Hair follicular keratinocyte (primary cell): ENCODE data around the gene GRB7. TPM values are rescaled to one million over a fixed set of nuclear protein-coding genes. Genes with fewer than 3 reads are reported as not detected.

Source experiments
- total RNA-seq: library from RNA; depleted of rRNA; stranded (reverse); fragments of >200 nt; gene quantifications from 2 replicates; pipeline ENCODE4 v1.2.3, GENCODE V29; 2015

Gene GRB7
- 17.8 and 31.5 TPM in 2 replicates for total RNA-seq

DNA sequence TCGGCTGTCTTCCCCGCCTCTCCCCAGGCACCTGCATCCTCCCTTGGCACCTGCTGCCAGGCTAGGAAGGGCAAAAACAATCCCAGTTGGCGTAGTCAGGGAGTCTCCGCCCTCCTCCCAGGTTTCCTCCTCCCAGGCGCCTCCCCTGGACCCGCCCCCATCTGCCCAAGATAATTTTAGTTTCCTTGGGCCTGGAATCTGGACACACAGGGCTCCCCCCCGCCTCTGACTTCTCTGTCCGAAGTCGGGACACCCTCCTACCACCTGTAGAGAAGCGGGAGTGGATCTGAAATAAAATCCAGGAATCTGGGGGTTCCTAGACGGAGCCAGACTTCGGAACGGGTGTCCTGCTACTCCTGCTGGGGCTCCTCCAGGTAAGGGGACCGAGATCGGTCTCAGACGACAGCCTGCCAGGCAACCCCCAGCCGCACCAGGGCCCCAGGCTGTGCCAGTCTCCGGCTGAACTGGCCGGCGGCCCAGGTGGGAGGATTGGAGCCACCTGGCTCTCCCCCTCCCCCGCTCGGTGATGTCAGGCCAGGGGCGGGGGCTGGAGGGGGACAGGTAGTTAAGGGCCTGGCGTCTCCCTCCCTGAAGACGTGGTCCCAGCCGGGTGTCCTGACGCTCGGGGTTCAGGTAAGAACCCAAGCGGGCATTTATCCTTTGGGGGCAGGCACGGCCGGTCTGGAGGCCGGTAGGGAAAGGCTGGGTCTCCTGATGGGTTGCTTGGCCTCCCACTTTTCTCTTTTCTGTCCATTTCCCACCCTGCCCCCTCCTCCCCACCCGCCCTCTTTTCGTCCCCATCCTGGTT, at the start of gene GRB7:
Gene GRB7 (plus strand): TSS at position 179 of the 808 bp plus-strand sequence. CDS start 4,364 bp downstream, outside the sequence.

DNA sequence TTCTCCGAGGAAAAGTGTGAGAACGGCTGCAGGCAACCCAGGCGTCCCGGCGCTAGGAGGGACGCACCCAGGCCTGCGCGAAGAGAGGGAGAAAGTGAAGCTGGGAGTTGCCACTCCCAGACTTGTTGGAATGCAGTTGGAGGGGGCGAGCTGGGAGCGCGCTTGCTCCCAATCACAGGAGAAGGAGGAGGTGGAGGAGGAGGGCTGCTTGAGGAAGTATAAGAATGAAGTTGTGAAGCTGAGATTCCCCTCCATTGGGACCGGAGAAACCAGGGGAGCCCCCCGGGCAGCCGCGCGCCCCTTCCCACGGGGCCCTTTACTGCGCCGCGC, 38.0 kb upstream of the GRB7 start, which contains the start of gene ERBB2:
Gene ERBB2 (plus strand): TSS at position 247 of the 330 bp plus-strand sequence. CDS start 175 bp downstream, outside the sequence.

GRCh38 chr17:39730095-39730921, 7.4 kb upstream of the GRB7 start, which contains the start of gene MIEN1:
MIEN1 (minus strand) TSS chr17:39730532; CDS start chr17:39730495, 37 bp downstream.

Other genes starting within 250 kb of the GRB7 start
- not detected in 2 replicates for gene NEUROD2, start 130.0 kb upstream of the GRB7 start, total RNA-seq
- gene PPP1R1B, start 111.0 kb upstream of the GRB7 start, total RNA-seq, result 0.15 and 0.39 TPM in 2 replicates
- 29.9 and 35.9 TPM in 2 replicates for gene STARD3, start 100.8 kb upstream of the GRB7 start, total RNA-seq
- 0.08 TPM in 1 of 2 replicates, not detected in the other for gene TCAP, start 72.6 kb upstream of the GRB7 start, total RNA-seq
- not detected in 2 replicates for gene PNMT, start 69.5 kb upstream of the GRB7 start, total RNA-seq
- 3.9 and 7.2 TPM in 2 replicates for gene PGAP3, start 49.9 kb upstream of the GRB7 start, total RNA-seq
- 26.7 and 27.6 TPM in 2 replicates for gene ERBB2, start 37.9 kb upstream of the GRB7 start, total RNA-seq
- gene MIEN1, start 7.4 kb upstream of the GRB7 start, total RNA-seq, result 45.8 and 58.5 TPM in 2 replicates
- not detected in 2 replicates for gene IKZF3, start 126.4 kb downstream of the GRB7 start, total RNA-seq
- not detected in 2 replicates for gene ZPBP2, start 130.3 kb downstream of the GRB7 start, total RNA-seq
- gene GSDMB, start 180.7 kb downstream of the GRB7 start, total RNA-seq, result 2.1 and 3.0 TPM in 2 replicates
- 28.7 and 30.7 TPM in 2 replicates for gene ORMDL3, start 189.7 kb downstream of the GRB7 start, total RNA-seq
- gene LRRC3C, start 189.8 kb downstream of the GRB7 start, total RNA-seq, result not detected in 2 replicates
- 1.9 and 8.4 TPM in 2 replicates for gene GSDMA, start 225.1 kb downstream of the GRB7 start, total RNA-seq
- gene PSMD3, start 242.9 kb downstream of the GRB7 start, total RNA-seq, result 144 and 208 TPM in 2 replicates